OCI-LY1 (cell line): ENCODE measurements around the gene CORO2B.

Source experiments
- H2AFZ ChIP-seq: fragments of 200-600 bp; sonication (generic), shearing (Covaris generic); 2 replicates; pipeline ENCODE4 v1.6.0; 2014; ENCODE audit warnings: antibody characterized with exemption, mild to moderate bottlenecking, low read length
- H3F3A ChIP-seq: fragments of 200-600 bp; sonication (generic), shearing (Covaris generic); 2 replicates; pipeline ENCODE4 v1.6.0; 2014; ENCODE audit warnings: mild to moderate bottlenecking, antibody characterized with exemption, low read length, moderate library complexity; ENCODE audit not compliant: insufficient read depth
- H3K27ac ChIP-seq: fragments of 200-600 bp; sonication (generic); 2 replicates; pipeline ENCODE4 v1.5.1; 2014; ENCODE audit warnings: low read length, mixed run types, mild to moderate bottlenecking, low read depth; ENCODE audit not compliant: poor library complexity, severe bottlenecking
- H3K27me3 ChIP-seq: fragments of 200-600 bp; sonication (generic); 2 replicates; pipeline ENCODE4 v1.6.0; 2014; ENCODE audit warnings: antibody characterized with exemption, mild to moderate bottlenecking, low read length, moderate library complexity; ENCODE audit not compliant: insufficient read depth
- H3K36me3 ChIP-seq: fragments of 200-600 bp; sonication (generic); 2 replicates; pipeline ENCODE4 v1.6.1; 2014; ENCODE audit warnings: mild to moderate bottlenecking, antibody characterized with exemption, low read length, moderate library complexity, mixed read lengths; ENCODE audit not compliant: insufficient read depth
- H3K4me1 ChIP-seq: fragments of 200-600 bp; sonication (generic); 2 replicates; pipeline ENCODE4 v1.5.1; 2014; ENCODE audit warnings: mild to moderate bottlenecking, low read length, moderate library complexity; ENCODE audit not compliant: insufficient read depth, severe bottlenecking
- H3K4me2 ChIP-seq: fragments of 200-600 bp; sonication (generic), shearing (Covaris generic); 2 replicates; pipeline ENCODE4 v1.6.1; 2014; ENCODE audit warnings: low read length
- H3K4me3 ChIP-seq: fragments of 200-600 bp; sonication (generic); 2 replicates; pipeline ENCODE4 v1.5.1; 2014; ENCODE audit warnings: low read length, low read depth, mild to moderate bottlenecking, mixed read lengths; ENCODE audit not compliant: poor library complexity, severe bottlenecking
- H3K79me2 ChIP-seq: fragments of 200-600 bp; shearing (Covaris generic); 2 replicates; pipeline ENCODE4 v1.6.1; 2016; ENCODE audit warnings: mixed run types, low read length, mixed read lengths; ENCODE audit not compliant: insufficient read depth
- H3K9ac ChIP-seq: fragments of 200-600 bp; sonication (generic), shearing (Covaris generic); 2 replicates; pipeline ENCODE4 v1.6.1; 2014; ENCODE audit warnings: mild to moderate bottlenecking, low read length, mixed read lengths
- H3K9me2 ChIP-seq: fragments of 200-600 bp; sonication (generic), shearing (Covaris generic); 2 replicates; pipeline ENCODE4 v1.6.1; 2014; ENCODE audit warnings: low read depth, mild to moderate bottlenecking, low read length, mixed read lengths
- H3K9me3 ChIP-seq: fragments of 200-600 bp; shearing (Covaris generic); 2 replicates; pipeline ENCODE4 v1.6.1; 2014; ENCODE audit warnings: low read length, mixed read lengths
- H4K20me1 ChIP-seq: fragments of 200-600 bp; sonication (generic), shearing (Covaris generic); 2 replicates; pipeline ENCODE4 v1.6.0; 2016; ENCODE audit warnings: mild to moderate bottlenecking, low read length; ENCODE audit not compliant: insufficient read depth
- EZH2 ChIP-seq: fragments of 200-600 bp; sonication (generic), shearing (Covaris generic); IDR thresholded peaks from 2 replicates; pipeline ENCODE4 v1.8.0; 2017; ENCODE audit warnings: borderline replicate concordance, mixed run types, mild to moderate bottlenecking, antibody characterized with exemption, low read length, moderate library complexity, mixed read lengths
- TF ChIP-seq, protein P1 (sequence below): fragments of 200-600 bp; sonication (generic), shearing (Covaris generic); IDR thresholded peaks from 2 replicates; pipeline ENCODE4 v1.5.1; 2017; ENCODE audit warnings: mild to moderate bottlenecking, antibody characterized with exemption, low read length, moderate library complexity, mixed read lengths

CORO2B gene

GRCh38 chr15:68704496-68705021, 125.8 kb downstream of the CORO2B start:
- H3K27me3 ChIP-seq = no peaks in the 10 kb centered on the region
- H3K79me2 ChIP-seq = no peaks in the 10 kb centered on the region
- no peaks in the 10 kb centered on the region for H3K36me3 ChIP-seq
- no peaks in the 10 kb centered on the region for H3K4me1 ChIP-seq
- H3K9me3 ChIP-seq = no peaks in the 10 kb centered on the region
- H3K4me2 ChIP-seq = no peak overlapping the region
- H2AFZ ChIP-seq = no peak overlapping the region
- no peaks in the 10 kb centered on the region for H4K20me1 ChIP-seq
- no peak overlapping the region for H3K9ac ChIP-seq
- TF ChIP-seq, protein P1, sequence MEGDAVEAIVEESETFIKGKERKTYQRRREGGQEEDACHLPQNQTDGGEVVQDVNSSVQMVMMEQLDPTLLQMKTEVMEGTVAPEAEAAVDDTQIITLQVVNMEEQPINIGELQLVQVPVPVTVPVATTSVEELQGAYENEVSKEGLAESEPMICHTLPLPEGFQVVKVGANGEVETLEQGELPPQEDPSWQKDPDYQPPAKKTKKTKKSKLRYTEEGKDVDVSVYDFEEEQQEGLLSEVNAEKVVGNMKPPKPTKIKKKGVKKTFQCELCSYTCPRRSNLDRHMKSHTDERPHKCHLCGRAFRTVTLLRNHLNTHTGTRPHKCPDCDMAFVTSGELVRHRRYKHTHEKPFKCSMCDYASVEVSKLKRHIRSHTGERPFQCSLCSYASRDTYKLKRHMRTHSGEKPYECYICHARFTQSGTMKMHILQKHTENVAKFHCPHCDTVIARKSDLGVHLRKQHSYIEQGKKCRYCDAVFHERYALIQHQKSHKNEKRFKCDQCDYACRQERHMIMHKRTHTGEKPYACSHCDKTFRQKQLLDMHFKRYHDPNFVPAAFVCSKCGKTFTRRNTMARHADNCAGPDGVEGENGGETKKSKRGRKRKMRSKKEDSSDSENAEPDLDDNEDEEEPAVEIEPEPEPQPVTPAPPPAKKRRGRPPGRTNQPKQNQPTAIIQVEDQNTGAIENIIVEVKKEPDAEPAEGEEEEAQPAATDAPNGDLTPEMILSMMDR = no peak
- no peak for TF ChIP-seq EZH2
- H3F3A ChIP-seq = no peaks in the 10 kb centered on the region
- H3K4me3 ChIP-seq = no peak overlapping the region
- no peak overlapping the region for H3K27ac ChIP-seq
- H3K9me2 ChIP-seq = no peaks in the 10 kb centered on the region

DNA sequence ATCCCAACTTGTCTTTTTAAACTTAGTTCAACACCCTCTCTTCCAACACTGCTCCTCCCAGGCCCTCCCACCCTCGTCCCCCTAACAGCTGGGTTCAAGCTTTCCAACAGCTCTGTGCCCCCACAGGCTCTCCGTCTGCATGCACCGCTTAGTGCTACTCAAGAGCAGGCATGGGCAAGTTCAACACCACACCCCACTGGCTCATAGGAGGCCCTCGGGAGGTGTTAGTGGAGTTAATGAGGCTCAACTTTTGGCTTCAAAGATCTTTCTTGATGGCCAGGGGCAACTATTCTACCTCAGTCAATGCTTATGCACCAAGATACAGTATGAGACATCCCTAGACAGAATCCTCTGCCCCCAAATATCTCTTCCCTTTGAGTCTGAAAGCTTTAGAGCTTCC, 127.5 kb downstream of the CORO2B start:
- no peaks in the 10 kb centered on the region for H3F3A ChIP-seq
- no peak overlapping the region for H3K9ac ChIP-seq
- no peak overlapping the region for H3K4me3 ChIP-seq
- no peak overlapping the region for H3K27ac ChIP-seq
- H3K4me2 ChIP-seq = no peak overlapping the region
- no peak for TF ChIP-seq EZH2
- no peaks in the 10 kb centered on the region for H3K79me2 ChIP-seq
- no peaks in the 10 kb centered on the region for H4K20me1 ChIP-seq
- H2AFZ ChIP-seq = no peak overlapping the region
- H3K9me2 ChIP-seq = no peaks in the 10 kb centered on the region
- H3K27me3 ChIP-seq = 0 out of 2 replicates have a peak, but pooled peaks cover 4% of the 10 kb centered on the region
- no peaks in the 10 kb centered on the region for H3K9me3 ChIP-seq
- no peaks in the 10 kb centered on the region for H3K4me1 ChIP-seq
- no peaks in the 10 kb centered on the region for H3K36me3 ChIP-seq

DNA sequence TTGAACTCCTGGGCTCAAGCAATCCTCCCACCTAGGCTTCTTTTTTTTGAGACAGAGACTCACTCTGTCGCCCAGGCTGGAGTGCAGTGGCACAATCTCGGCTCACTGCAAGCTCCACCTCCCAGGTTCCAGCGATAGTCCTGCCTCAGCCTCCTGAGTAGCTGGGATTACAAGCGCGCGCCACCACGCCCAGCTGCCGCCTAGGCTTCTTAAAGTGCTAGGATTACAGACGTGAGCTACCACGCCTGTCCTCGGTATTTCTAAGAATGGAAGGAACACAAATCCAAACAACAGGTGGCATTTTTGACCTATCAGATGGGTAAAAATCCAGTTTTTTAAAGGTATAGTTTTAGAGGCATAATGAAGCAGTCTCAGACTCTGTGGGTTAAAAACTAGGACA, 128.1 kb downstream of the CORO2B start:
- H3K36me3 ChIP-seq = no peaks in the 10 kb centered on the region
- H3K9ac ChIP-seq = no peak overlapping the region
- H3K27me3 ChIP-seq = 0 out of 2 replicates have a peak, but pooled peaks cover 4% of the 10 kb centered on the region
- H4K20me1 ChIP-seq = no peaks in the 10 kb centered on the region
- no peaks in the 10 kb centered on the region for H3K4me1 ChIP-seq
- no peaks in the 10 kb centered on the region for H3K79me2 ChIP-seq
- no peaks in the 10 kb centered on the region for H3K9me2 ChIP-seq
- H3K9me3 ChIP-seq = no peaks in the 10 kb centered on the region
- no peak overlapping the region for H3K4me3 ChIP-seq
- no peak overlapping the region for H3K27ac ChIP-seq
- H2AFZ ChIP-seq = no peak overlapping the region
- H3K4me2 ChIP-seq = no peak overlapping the region
- H3F3A ChIP-seq = no peaks in the 10 kb centered on the region
- TF ChIP-seq, protein P1 = no peak
- TF ChIP-seq EZH2 = no peak

DNA sequence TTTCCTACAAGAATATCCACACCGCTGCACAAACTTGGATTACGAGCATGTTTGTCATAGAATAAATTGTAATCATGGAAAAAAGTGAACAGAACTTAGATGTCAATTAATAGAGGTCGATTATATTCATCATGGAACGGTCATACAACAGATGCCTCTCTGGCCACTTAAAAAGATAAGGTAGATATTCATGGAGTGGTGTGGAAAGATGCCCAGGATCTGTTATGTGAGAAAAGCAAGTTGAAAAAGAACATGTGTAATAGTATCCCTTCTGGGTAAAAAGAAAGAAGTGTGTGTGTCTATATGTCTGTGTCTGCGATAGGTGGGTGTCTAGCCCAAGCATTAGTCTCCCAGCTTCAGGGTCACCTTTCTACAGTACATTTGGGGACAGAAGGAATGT, 128.6 kb downstream of the CORO2B start:
- H3K9me3 ChIP-seq = no peaks in the 10 kb centered on the region
- no peaks in the 10 kb centered on the region for H3K36me3 ChIP-seq
- H3K9me2 ChIP-seq = no peaks in the 10 kb centered on the region
- no peak overlapping the region for H3K4me2 ChIP-seq
- 0 out of 2 replicates have a peak, but pooled peaks cover 4% of the 10 kb centered on the region for H3K27me3 ChIP-seq
- no peak overlapping the region for H3K4me3 ChIP-seq
- no peaks in the 10 kb centered on the region for H3F3A ChIP-seq
- H3K9ac ChIP-seq = no peak overlapping the region
- TF ChIP-seq, protein P1 = no peak
- no peak for TF ChIP-seq EZH2
- no peaks in the 10 kb centered on the region for H4K20me1 ChIP-seq
- no peaks in the 10 kb centered on the region for H3K4me1 ChIP-seq
- no peak overlapping the region for H2AFZ ChIP-seq
- no peak overlapping the region for H3K27ac ChIP-seq
- H3K79me2 ChIP-seq = no peaks in the 10 kb centered on the region
